Erythroblast (primary cell): ENCODE measurements around the gene AMY1A.
"Not testable (repeated sequence)": the region's sequence is repeated elsewhere in the genome, so short reads cannot be mapped to it uniquely, and the experiment has no call there.

ENCODE experiments used
- GATA1 ChIP-seq: IDR thresholded peaks from 2 replicates; pipeline ENCODE4 v1.6.1; 2011; ENCODE audit warnings: low read depth, mild to moderate bottlenecking, control low read depth, low read length, moderate library complexity
- POLR2A ChIP-seq: IDR thresholded peaks from 2 replicates; pipeline ENCODE4 v1.6.1; 2011; ENCODE audit warnings: mild to moderate bottlenecking, low read length

DNA sequence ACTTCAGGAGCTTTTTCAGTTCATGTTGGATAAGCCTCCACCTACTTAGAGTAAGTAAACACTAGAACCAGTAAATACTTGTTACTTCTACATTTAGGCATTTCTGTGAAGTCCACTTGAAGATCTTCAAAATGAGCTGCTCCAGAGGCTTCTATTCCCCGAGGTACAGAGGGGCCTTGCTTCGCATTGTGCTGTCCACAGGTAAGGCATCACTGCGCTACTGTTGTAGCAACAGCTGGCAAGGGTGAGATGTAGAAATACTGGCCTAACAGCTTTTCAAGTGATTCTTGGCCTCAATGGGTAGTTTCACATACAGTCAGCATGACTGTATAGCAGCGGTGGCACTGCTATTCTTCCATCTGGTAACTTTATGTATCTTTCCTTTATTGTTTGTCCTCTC lies 4.7 kb upstream of the AMY1A start:
- not testable (repeated sequence) for TF ChIP-seq POLR2A, GATA1
